Measurements from ENCODE around the gene RAPGEF2. TPM values are rescaled to one million over a fixed set of nuclear protein-coding genes. Genes with fewer than 3 reads are reported as not detected.

Gene RAPGEF2
- total RNA-seq, 1 experiment from 2014 or later = 26.3 TPM

- no peak overlapping the region for H3K27ac Mint-ChIP-seq (ENCODE audit: low read depth, unreplicated experiment)
Measured at GRCh38 chr4:159342374-159342773, 239.5 kb downstream of the RAPGEF2 start.

GRCh38 chr4:159343116-159343515 is 240.2 kb downstream of the RAPGEF2 start:
- intact Hi-C loops (cut with micrococcal nuclease) = no loop called here
- TF ChIP-seq CTCF (IDR thresholded peaks at IDR 0.05; ENCODE audit: unreplicated experiment) = no peak
- H3K27ac Mint-ChIP-seq (ENCODE audit: low read depth, unreplicated experiment) = no peak overlapping the region
- peaks cover 83% of the 10 kb centered on the region for H3K36me3 Mint-ChIP-seq (ENCODE audit: insufficient read depth, unreplicated experiment)
- ChIA-PET CTCF (no interaction called here), POLR2A (interaction anchor here (0.5 to 1.0 kb wide), 2 partner anchors 146 to 860 kb away, joined by 3 read pairs; no protein-coding TSS in a partner anchor)
- H3K27me3 Mint-ChIP-seq (ENCODE audit: insufficient read depth, unreplicated experiment) = no peaks in the 10 kb centered on the region
- DNase-seq (ENCODE audit: unreplicated experiment) = no peak
- peaks cover 6% of the 10 kb centered on the region for H3K4me1 Mint-ChIP-seq (ENCODE audit: insufficient read depth, unreplicated experiment)
- BruUV-seq (replicated peaks) = no TSS peak
- no peak overlapping the region for H3K4me3 Mint-ChIP-seq (ENCODE audit: unreplicated experiment)
- H3K9me3 Mint-ChIP-seq (ENCODE audit: unreplicated experiment) = no peaks in the 10 kb centered on the region

More at GRCh38 chr4:159342374-159342773, 239.5 kb downstream of the RAPGEF2 start:
- Mint-ChIP-seq H3K4me3 (ENCODE audit: unreplicated experiment) (no peak overlapping the region), H3K9me3 (ENCODE audit: unreplicated experiment) (no peaks in the 10 kb centered on the region), H3K27me3 (ENCODE audit: insufficient read depth, unreplicated experiment) (no peaks in the 10 kb centered on the region), H3K36me3 (ENCODE audit: insufficient read depth, unreplicated experiment) (peaks cover 82% of the 10 kb centered on the region), H3K4me1 (ENCODE audit: insufficient read depth, unreplicated experiment) (peaks cover 6% of the 10 kb centered on the region)
- no peak for DNase-seq (ENCODE audit: unreplicated experiment)
- POLR2A ChIA-PET = interaction anchor here (0.6 to 1.2 kb wide), 2 partner anchors 114 to 614 kb away, joined by 3 read pairs; no protein-coding TSS in a partner anchor
- CTCF ChIA-PET = interaction anchor here (0.7 kb wide), 2 partner anchors 87 to 93 kb away, joined by 3 to 4 read pairs; no protein-coding TSS in a partner anchor
- intact Hi-C loops (cut with micrococcal nuclease) = no loop called here
- BruUV-seq (replicated peaks) = no TSS peak
- TF ChIP-seq CTCF (IDR thresholded peaks at IDR 0.05; ENCODE audit: unreplicated experiment) = no peak

- ChIA-PET CTCF (interaction anchor here (1.4 to 1.5 kb wide), 2 partner anchors 15 to 141 kb away, joined by 3 to 6 read pairs; no protein-coding TSS in a partner anchor), POLR2A (no interaction called here)
- H3K27me3 Mint-ChIP-seq (ENCODE audit: insufficient read depth, unreplicated experiment) = no peaks in the 10 kb centered on the region
- H3K36me3 Mint-ChIP-seq (ENCODE audit: insufficient read depth, unreplicated experiment) = peaks cover 81% of the 10 kb centered on the region
- peaks cover 6% of the 10 kb centered on the region for H3K4me1 Mint-ChIP-seq (ENCODE audit: insufficient read depth, unreplicated experiment)
- BruUV-seq (replicated peaks) = no TSS peak
- no peak for TF ChIP-seq CTCF (IDR thresholded peaks at IDR 0.05; ENCODE audit: unreplicated experiment)
- DNase-seq (ENCODE audit: unreplicated experiment) = no peak
- intact Hi-C loops (cut with micrococcal nuclease) = no loop called here
- H3K27ac Mint-ChIP-seq (ENCODE audit: low read depth, unreplicated experiment) = no peak overlapping the region
- no peak overlapping the region for H3K4me3 Mint-ChIP-seq (ENCODE audit: unreplicated experiment)
- no peaks in the 10 kb centered on the region for H3K9me3 Mint-ChIP-seq (ENCODE audit: unreplicated experiment)
Measured at GRCh38 chr4:159344877-159345276, 242.0 kb downstream of the RAPGEF2 start.

GRCh38 chr4:159346681-159347080 is 243.8 kb downstream of the RAPGEF2 start:
- Mint-ChIP-seq H3K4me3 (ENCODE audit: unreplicated experiment) (no peak overlapping the region), H3K27me3 (ENCODE audit: insufficient read depth, unreplicated experiment) (no peaks in the 10 kb centered on the region), H3K9me3 (ENCODE audit: unreplicated experiment) (no peaks in the 10 kb centered on the region), H3K27ac (ENCODE audit: low read depth, unreplicated experiment) (no peak overlapping the region), H3K4me1 (ENCODE audit: insufficient read depth, unreplicated experiment) (peaks cover 2% of the 10 kb centered on the region), H3K36me3 (ENCODE audit: insufficient read depth, unreplicated experiment) (peaks cover 79% of the 10 kb centered on the region)
- intact Hi-C loops (cut with micrococcal nuclease) = no loop called here
- BruUV-seq (replicated peaks) = no TSS peak
- DNase-seq (ENCODE audit: unreplicated experiment) = no peak
- ChIA-PET CTCF (interaction anchor here (0.7 kb wide), 1 partner anchor 500 kb away, joined by 3 read pairs; no protein-coding TSS in a partner anchor), POLR2A (no interaction called here)
- TF ChIP-seq CTCF (IDR thresholded peaks at IDR 0.05; ENCODE audit: unreplicated experiment) = no peak

All from MCF 10A (cell line).